HFFc6 (cell line): ENCODE measurements around the gene VPS13A. TPM values are rescaled to one million over a fixed set of nuclear protein-coding genes. Genes with fewer than 3 reads are reported as not detected.

Experiments
- DNase-seq: peaks from one replicate; pipeline ENCODE4 v3.0.0-alpha.2; 2018
- H3K27ac Mint-ChIP-seq: 2 replicates; pipeline ENCODE4 v1.8.0; 2020; ENCODE audit warnings: mild to moderate bottlenecking, mixed read lengths
- H3K27me3 Mint-ChIP-seq: 2 replicates; pipeline ENCODE4 v1.8.0; 2021; ENCODE audit warnings: mild to moderate bottlenecking, moderate library complexity, mixed read lengths; ENCODE audit not compliant: insufficient read depth
- H3K36me3 Mint-ChIP-seq: 2 replicates; pipeline ENCODE4 v1.8.0; 2021; ENCODE audit warnings: low read depth, mixed read lengths
- H3K4me1 Mint-ChIP-seq: 2 replicates; pipeline ENCODE4 v1.8.0; 2020; ENCODE audit warnings: low read depth, mixed read lengths
- H3K4me3 Mint-ChIP-seq: 2 replicates; pipeline ENCODE4 v1.8.0; 2020; ENCODE audit warnings: mild to moderate bottlenecking, moderate library complexity, mixed read lengths
- H3K9me3 Mint-ChIP-seq: 2 replicates; pipeline ENCODE4 v1.8.0; 2020; ENCODE audit warnings: mild to moderate bottlenecking, mixed read lengths
- total RNA-seq, 6 experiments: library from RNA; stranded (reverse); fragmentation: NEBNext Ultra II Directional; extraction: Animal tissue kit (Norgen Biotek cat#: 25700); gene quantifications; 2 replicates in 1 of 6; 3 replicates in 5 of 6; pipeline ENCODE4 v1.2.3, GENCODE V29; 2021
- TF ChIP-seq, protein P1 (sequence below): fragments of 200-600 bp; sonication (generic); IDR thresholded peaks from 2 replicates; pipeline ENCODE4 v1.5.0; 2021; ENCODE audit warnings: antibody characterized with exemption, mild to moderate bottlenecking

VPS13A gene
- total RNA-seq, 6 experiments from 2014 or later = 10.6 to 13.9 (median 13.2) TPM

- Mint-ChIP-seq H3K4me1 (peaks cover 15% of the 10 kb centered on the region), H3K36me3 (no peaks in the 10 kb centered on the region), H3K9me3 (no peaks in the 10 kb centered on the region; the same call in 1 of the 2 replicates), H3K4me3 (no peak overlapping the region), H3K27me3 (no peaks in the 10 kb centered on the region; the same call in 1 of the 2 replicates), H3K27ac (no peak overlapping the region)
- no peak for DNase-seq
- TF ChIP-seq, protein P1, sequence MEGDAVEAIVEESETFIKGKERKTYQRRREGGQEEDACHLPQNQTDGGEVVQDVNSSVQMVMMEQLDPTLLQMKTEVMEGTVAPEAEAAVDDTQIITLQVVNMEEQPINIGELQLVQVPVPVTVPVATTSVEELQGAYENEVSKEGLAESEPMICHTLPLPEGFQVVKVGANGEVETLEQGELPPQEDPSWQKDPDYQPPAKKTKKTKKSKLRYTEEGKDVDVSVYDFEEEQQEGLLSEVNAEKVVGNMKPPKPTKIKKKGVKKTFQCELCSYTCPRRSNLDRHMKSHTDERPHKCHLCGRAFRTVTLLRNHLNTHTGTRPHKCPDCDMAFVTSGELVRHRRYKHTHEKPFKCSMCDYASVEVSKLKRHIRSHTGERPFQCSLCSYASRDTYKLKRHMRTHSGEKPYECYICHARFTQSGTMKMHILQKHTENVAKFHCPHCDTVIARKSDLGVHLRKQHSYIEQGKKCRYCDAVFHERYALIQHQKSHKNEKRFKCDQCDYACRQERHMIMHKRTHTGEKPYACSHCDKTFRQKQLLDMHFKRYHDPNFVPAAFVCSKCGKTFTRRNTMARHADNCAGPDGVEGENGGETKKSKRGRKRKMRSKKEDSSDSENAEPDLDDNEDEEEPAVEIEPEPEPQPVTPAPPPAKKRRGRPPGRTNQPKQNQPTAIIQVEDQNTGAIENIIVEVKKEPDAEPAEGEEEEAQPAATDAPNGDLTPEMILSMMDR = no peak
Measured at GRCh38 chr9:77427256-77427927, 250.1 kb downstream of the VPS13A start.

DNA sequence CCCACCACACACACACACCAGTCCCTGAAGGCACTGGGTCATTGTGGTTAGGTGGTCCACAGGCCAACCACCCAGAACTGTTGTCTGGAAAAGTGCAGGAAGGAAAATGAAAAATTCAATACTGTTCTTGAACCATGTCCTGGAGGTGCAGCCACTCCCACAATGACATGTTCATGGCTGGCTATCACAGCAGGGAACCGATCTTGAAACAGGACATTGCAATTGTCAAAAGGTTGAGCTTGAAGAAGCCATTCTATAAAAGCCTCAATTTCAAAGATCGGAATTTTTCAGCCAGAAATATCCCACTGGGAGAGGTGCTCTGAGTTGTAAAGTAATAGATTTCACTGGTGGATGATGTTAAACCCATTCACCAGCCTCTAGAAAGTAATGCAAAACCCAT is 252.6 kb downstream of the VPS13A start:
- Mint-ChIP-seq H3K4me3 (no peak overlapping the region), H3K36me3 (no peaks in the 10 kb centered on the region), H3K4me1 (peaks cover 15% of the 10 kb centered on the region), H3K27me3 (no peaks in the 10 kb centered on the region; the same call in 1 of the 2 replicates), H3K27ac (no peak overlapping the region), H3K9me3 (no peaks in the 10 kb centered on the region)
- TF ChIP-seq, protein P1 = no peak
- no peak for DNase-seq

DNA sequence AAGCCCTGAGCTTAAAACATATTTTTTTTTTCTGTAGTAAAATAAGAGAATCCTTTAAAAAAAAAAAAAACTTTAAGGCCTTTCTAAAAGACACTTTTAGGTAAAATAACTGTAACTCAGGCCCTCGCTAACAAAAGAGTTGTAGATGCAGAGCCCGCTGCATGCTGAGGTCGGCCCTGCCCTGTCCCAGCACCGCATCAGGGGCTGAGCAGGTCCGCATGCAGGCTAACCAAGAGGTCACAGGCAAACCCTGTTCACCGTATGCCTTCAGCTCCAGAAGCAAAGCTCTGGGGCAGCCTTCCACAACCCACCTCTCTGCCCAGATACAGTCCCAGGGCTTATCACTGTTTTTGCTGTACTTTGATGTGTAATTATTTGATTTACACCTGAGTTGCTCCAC is 254.7 kb downstream of the VPS13A start:
- Mint-ChIP-seq H3K27ac (no peak overlapping the region), H3K4me1 (peaks cover 16% of the 10 kb centered on the region), H3K4me3 (no peak overlapping the region), H3K27me3 (no peaks in the 10 kb centered on the region; the same call in 1 of the 2 replicates), H3K9me3 (no peaks in the 10 kb centered on the region), H3K36me3 (no peaks in the 10 kb centered on the region)
- DNase-seq = no peak
- TF ChIP-seq, protein P1 = no peak

DNA sequence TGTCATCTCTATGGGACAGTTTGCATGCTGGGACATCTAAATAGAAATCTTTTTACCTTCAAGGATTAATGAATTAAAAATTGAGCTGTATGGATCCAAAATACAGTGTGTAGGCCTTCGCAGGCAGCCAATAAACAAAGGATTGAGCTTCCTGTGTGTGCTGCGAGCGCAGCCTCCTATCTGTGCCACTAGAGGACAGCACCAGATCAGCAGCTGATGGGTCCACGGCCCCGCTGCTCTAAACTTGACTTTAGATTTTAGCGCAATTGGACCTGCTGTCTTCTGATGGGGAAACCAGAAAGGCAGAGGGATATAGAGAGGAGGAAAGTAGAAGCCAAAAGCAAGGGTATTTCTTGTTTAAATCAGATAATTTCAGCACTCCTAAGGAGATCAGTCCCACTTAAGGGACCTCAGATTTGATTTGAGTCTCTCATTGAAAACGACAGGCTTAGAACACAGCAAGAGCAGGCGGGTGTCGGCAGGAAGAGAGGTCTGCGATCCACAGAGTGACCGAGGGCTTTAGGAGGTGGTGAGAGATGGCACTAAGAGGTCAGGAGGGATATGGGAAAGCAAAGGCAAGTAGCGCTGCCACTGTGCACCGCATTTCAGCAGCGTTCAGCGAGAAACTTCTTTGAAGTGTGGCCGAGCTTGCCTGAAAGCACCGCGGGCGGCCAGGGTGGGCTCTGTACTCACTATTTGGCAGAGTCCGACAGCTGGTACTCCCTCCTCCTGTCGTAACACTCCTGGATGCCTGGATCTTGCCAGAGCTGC is 256.5 kb downstream of the VPS13A start:
- Mint-ChIP-seq H3K9me3 (no peaks in the 10 kb centered on the region), H3K36me3 (no peaks in the 10 kb centered on the region), H3K4me1 (peaks cover 17% of the 10 kb centered on the region), H3K27ac (no peak overlapping the region), H3K27me3 (peaks cover 2% of the 10 kb centered on the region), H3K4me3 (no peak overlapping the region)
- TF ChIP-seq, protein P1 = peak; percentile 93
- DNase-seq = peak; percentile 41

DNA sequence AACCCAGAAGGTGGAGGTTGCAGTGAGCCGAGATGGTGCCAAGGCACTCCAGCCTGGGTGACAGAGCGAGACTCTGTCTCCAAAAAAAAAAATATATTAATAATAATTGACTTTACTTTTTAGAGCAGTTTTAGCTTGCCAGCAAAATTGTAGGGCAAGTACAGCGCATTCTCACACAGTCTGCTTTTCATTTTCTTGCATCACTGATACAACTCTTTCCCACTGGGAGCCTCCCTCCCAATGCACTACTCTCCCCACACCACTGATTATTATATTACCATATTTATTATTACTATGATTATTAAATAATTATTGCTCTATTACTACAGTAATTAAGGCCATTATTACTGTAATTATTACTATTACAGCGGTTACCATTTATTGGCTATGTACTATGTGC is 257.9 kb downstream of the VPS13A start:
- peaks cover 29% of the 10 kb centered on the region for H3K4me1 Mint-ChIP-seq
- no peaks in the 10 kb centered on the region for H3K9me3 Mint-ChIP-seq
- no peaks in the 10 kb centered on the region for H3K36me3 Mint-ChIP-seq
- H3K27me3 Mint-ChIP-seq = peaks cover 2% of the 10 kb centered on the region
- H3K4me3 Mint-ChIP-seq = no peak overlapping the region
- DNase-seq = no peak
- H3K27ac Mint-ChIP-seq = no peak overlapping the region
- TF ChIP-seq, protein P1 = no peak
